PFSK-1 (cell line): ENCODE measurements around the gene ZNF385D.

Source experiments
- FOXP2 ChIP-seq: optimal IDR thresholded peaks from 2 replicates; pipeline ENCODE3; 2011; ENCODE audit warnings: borderline replicate concordance, control low read depth, inconsistent platforms; ENCODE audit not compliant: insufficient read depth; ENCODE audit errors: extremely low read length, extremely low read depth
- POLR2AphosphoS5 ChIP-seq: IDR thresholded peaks from 2 replicates; pipeline ENCODE4 v1.6.1; 2012; ENCODE audit warnings: low read depth, mild to moderate bottlenecking, control low read depth, low read length, moderate library complexity
- SIN3A ChIP-seq: IDR thresholded peaks from 2 replicates; pipeline ENCODE4 v1.6.1; 2012; ENCODE audit warnings: mild to moderate bottlenecking, low read length, moderate library complexity, borderline replicate concordance; ENCODE audit not compliant: insufficient read depth
- TAF1 ChIP-seq: IDR thresholded peaks from 2 replicates; pipeline ENCODE4 v1.6.1; 2012; ENCODE audit warnings: low read length, control low read depth, borderline replicate concordance; ENCODE audit not compliant: insufficient read depth
- TF ChIP-seq, protein P1 (sequence below), 2 experiments: IDR thresholded peaks; 2 replicates each; pipeline versions ENCODE4 v1.6.1 to v1.8.0; 2011 to 2012; ENCODE audit warnings: low read depth in 2 of 2, low read length in 2 of 2, control low read depth in 1 of 2, inconsistent platforms in 1 of 2, mild to moderate bottlenecking in 1 of 2, moderate library complexity in 1 of 2; ENCODE audit not compliant: insufficient read depth in 1 of 2

ZNF385D gene

DNA sequence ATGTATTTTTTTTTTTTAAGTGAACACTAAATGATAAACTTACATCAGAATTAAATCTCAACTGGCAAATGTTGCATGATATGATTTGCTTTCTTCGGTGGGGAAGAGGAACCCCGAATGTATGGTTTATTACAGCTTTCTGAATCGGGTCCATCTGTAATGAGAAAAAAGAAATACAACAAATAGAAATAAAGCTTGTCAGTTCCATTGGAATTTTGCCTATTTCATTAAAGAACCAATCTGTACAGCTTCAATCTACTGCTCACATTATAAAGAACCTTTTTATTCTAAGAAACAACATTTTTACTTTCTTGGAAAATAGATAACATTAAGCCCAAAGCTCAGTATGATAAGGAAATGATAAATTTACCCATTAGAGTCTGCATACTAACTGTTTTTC is 186.5 kb downstream of the ZNF385D start:
- no peak for TF ChIP-seq FOXP2
- TF ChIP-seq POLR2AphosphoS5, result no peak
- TF ChIP-seq, protein P1, sequence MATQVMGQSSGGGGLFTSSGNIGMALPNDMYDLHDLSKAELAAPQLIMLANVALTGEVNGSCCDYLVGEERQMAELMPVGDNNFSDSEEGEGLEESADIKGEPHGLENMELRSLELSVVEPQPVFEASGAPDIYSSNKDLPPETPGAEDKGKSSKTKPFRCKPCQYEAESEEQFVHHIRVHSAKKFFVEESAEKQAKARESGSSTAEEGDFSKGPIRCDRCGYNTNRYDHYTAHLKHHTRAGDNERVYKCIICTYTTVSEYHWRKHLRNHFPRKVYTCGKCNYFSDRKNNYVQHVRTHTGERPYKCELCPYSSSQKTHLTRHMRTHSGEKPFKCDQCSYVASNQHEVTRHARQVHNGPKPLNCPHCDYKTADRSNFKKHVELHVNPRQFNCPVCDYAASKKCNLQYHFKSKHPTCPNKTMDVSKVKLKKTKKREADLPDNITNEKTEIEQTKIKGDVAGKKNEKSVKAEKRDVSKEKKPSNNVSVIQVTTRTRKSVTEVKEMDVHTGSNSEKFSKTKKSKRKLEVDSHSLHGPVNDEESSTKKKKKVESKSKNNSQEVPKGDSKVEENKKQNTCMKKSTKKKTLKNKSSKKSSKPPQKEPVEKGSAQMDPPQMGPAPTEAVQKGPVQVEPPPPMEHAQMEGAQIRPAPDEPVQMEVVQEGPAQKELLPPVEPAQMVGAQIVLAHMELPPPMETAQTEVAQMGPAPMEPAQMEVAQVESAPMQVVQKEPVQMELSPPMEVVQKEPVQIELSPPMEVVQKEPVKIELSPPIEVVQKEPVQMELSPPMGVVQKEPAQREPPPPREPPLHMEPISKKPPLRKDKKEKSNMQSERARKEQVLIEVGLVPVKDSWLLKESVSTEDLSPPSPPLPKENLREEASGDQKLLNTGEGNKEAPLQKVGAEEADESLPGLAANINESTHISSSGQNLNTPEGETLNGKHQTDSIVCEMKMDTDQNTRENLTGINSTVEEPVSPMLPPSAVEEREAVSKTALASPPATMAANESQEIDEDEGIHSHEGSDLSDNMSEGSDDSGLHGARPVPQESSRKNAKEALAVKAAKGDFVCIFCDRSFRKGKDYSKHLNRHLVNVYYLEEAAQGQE (IDR thresholded peaks at IDR 0.05; ENCODE audit: insufficient read depth in 1 of 2, low read depth in 2 of 2, low read length in 2 of 2), result no peak
- no peak for TF ChIP-seq SIN3A
- no peak for TF ChIP-seq TAF1

DNA sequence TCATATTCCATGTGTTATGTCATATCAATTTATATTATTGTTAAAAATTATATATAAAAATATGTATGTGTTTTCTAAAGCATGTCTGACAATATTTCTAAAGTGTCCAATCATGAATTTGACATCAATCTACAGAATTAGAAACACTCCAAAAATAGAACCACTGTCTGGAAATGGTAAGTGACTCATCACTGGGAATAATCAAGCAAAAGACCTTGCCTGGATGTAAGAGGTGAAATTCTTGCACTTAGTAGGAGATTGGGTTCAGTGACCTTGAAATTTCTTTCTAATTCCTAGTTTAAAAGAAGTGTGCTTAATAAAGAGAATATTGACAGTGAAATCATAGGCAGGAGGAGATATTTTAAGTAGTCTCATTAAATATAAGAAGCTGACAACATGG is 188.8 kb downstream of the ZNF385D start:
- no peak for TF ChIP-seq POLR2AphosphoS5
- TF ChIP-seq SIN3A, result no peak
- TF ChIP-seq TAF1, result no peak
- no peak for TF ChIP-seq FOXP2
- TF ChIP-seq, protein P1 (IDR thresholded peaks at IDR 0.05; ENCODE audit: insufficient read depth in 1 of 2, low read depth in 2 of 2, low read length in 2 of 2), result no peak

DNA sequence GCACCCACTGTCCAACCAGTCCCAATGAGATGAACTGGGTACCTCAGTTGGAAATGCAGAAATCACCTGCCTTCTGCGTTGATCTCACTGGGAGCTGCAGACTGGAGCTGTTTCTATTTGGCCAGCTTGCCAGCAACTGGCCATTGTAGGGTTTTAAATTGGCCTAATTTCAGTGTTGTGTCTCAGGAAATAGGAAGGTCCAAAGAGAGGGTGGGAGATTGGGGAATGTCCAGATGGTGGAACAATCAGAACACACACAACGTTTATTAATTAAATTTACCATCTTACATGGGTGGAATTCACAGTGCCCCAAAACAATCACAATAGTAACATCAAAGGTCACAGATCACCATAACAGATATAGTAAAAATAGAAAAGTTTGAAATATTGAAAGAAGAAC is 189.5 kb downstream of the ZNF385D start:
- TF ChIP-seq TAF1 (no peak), FOXP2 (no peak), POLR2AphosphoS5 (no peak), SIN3A (no peak)
- TF ChIP-seq, protein P1 (IDR thresholded peaks at IDR 0.05; ENCODE audit: insufficient read depth in 1 of 2, low read depth in 2 of 2, low read length in 2 of 2), result no peak

DNA sequence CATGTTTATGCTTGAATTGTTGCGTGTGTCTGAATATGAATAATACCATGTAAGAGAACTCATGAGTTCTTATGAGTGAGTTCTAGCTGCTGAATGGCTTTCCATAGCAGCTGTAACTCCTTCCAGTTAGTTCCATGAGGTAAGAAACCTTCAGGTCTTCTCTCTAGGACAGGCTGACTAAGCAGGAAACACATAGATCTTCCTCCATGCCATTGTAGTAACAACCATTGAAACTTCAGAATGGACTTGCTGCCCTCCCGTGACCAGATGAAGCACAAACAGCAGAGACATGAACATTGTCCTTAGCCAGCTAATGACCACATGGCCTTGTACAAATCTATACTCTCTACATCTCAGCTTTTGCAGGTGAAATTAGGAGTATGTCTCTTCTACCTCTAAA is 200.0 kb downstream of the ZNF385D start:
- TF ChIP-seq SIN3A (no peak), FOXP2 (no peak), TAF1 (no peak), POLR2AphosphoS5 (no peak)
- TF ChIP-seq, protein P1 (IDR thresholded peaks at IDR 0.05; ENCODE audit: insufficient read depth in 1 of 2, low read depth in 2 of 2, low read length in 2 of 2), result no peak

DNA sequence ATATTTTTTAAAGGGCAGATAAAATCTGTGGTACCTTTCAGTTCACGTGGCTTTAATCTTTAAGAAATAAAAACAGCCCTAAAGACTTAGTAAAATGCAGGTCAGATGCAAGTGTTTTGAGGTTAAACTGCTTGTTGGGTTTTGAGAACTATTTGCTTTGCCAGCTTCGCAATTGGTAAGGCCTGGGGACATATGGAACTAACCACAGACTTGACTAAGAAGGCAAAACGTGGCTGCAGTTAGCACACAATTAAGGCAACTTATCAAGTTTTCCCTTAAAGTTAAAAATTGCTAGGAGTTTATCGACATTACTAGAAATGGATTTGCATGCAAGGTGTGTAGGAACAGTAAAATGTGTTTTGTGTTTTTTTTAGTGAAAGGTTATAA is 206.9 kb downstream of the ZNF385D start:
- TF ChIP-seq POLR2AphosphoS5 (no peak), FOXP2 (no peak), SIN3A (no peak), TAF1 (no peak)
- TF ChIP-seq, protein P1 (IDR thresholded peaks at IDR 0.05; ENCODE audit: insufficient read depth in 1 of 2, low read depth in 2 of 2, low read length in 2 of 2), result no peak
